Activated T-helper 17 cell treated with anti-CD3 and anti-CD28 coated beads, Interleukin-2, amount 50 U/mL, for 72 hours (primary cell): ENCODE measurements around the gene DSCAM. TPM values are rescaled to one million over a fixed set of nuclear protein-coding genes. Genes with fewer than 3 reads are reported as not detected.

ENCODE experiments used
- ATAC-seq: fragments of 150-1000 bp; cut with Tn5 transposase; replicated peaks from 2 replicates; pipeline ENCODE4 v1.10.0; 2021; ENCODE audit warnings: mild to moderate bottlenecking, moderate library complexity
- H3K27ac Mint-ChIP-seq: one replicate; pipeline ENCODE4 v1.8.0; 2022; ENCODE audit warnings: mixed read lengths
- H3K27me3 Mint-ChIP-seq: one replicate; pipeline ENCODE4 v1.8.0; 2022; ENCODE audit warnings: mixed read lengths
- H3K36me3 Mint-ChIP-seq: one replicate; pipeline ENCODE4 v1.8.0; 2022; ENCODE audit warnings: low read depth, mild to moderate bottlenecking, mixed read lengths
- H3K4me1 Mint-ChIP-seq: one replicate; pipeline ENCODE4 v1.8.0; 2022; ENCODE audit warnings: mixed read lengths
- H3K4me3 Mint-ChIP-seq: one replicate; pipeline ENCODE4 v1.8.0; 2022; ENCODE audit warnings: mild to moderate bottlenecking, mixed read lengths
- H3K9me3 Mint-ChIP-seq: one replicate; pipeline ENCODE4 v1.8.0; 2022; ENCODE audit warnings: mixed read lengths
- total RNA-seq, 2 donors: library from RNA; stranded (reverse); gene quantifications; one replicate each; pipeline ENCODE4 v1.2.3, GENCODE V29; 2022

The DSCAM gene
- total RNA-seq, 2 donors from 2014 or later: not detected

- no peaks in the 10 kb centered on the region for H3K4me1 Mint-ChIP-seq
- H3K9me3 Mint-ChIP-seq: peaks cover 20% of the 10 kb centered on the region
- no peaks in the 10 kb centered on the region for H3K27me3 Mint-ChIP-seq
- no peak for ATAC-seq
- H3K27ac Mint-ChIP-seq: no peak overlapping the region
- no peaks in the 10 kb centered on the region for H3K36me3 Mint-ChIP-seq
- H3K4me3 Mint-ChIP-seq: no peak overlapping the region
Observed at GRCh38 chr21:40128891-40129290, 718.1 kb downstream of the DSCAM start.

GRCh38 chr21:40120940-40121575 lies 725.9 kb downstream of the DSCAM start:
- Mint-ChIP-seq H3K36me3 (no peaks in the 10 kb centered on the region), H3K4me1 (no peaks in the 10 kb centered on the region), H3K4me3 (no peak overlapping the region), H3K27me3 (no peaks in the 10 kb centered on the region), H3K9me3 (peaks cover 8% of the 10 kb centered on the region), H3K27ac (no peak overlapping the region)
- ATAC-seq: no peak

- Mint-ChIP-seq H3K27me3 (no peaks in the 10 kb centered on the region), H3K36me3 (no peaks in the 10 kb centered on the region), H3K4me1 (no peaks in the 10 kb centered on the region), H3K4me3 (no peak overlapping the region), H3K27ac (no peak overlapping the region), H3K9me3 (peaks cover 12% of the 10 kb centered on the region)
- no peak for ATAC-seq
Observed at GRCh38 chr21:40118527-40118926, 728.4 kb downstream of the DSCAM start.

GRCh38 chr21:40117236-40117635 lies 729.7 kb downstream of the DSCAM start:
- Mint-ChIP-seq H3K9me3 (peaks cover 7% of the 10 kb centered on the region), H3K4me1 (no peaks in the 10 kb centered on the region), H3K27ac (no peak overlapping the region), H3K36me3 (no peaks in the 10 kb centered on the region), H3K27me3 (no peaks in the 10 kb centered on the region), H3K4me3 (no peak overlapping the region)
- ATAC-seq: no peak

- H3K27ac Mint-ChIP-seq: no peak overlapping the region
- H3K9me3 Mint-ChIP-seq: peaks cover 7% of the 10 kb centered on the region
- no peak overlapping the region for H3K4me3 Mint-ChIP-seq
- no peaks in the 10 kb centered on the region for H3K27me3 Mint-ChIP-seq
- ATAC-seq: no peak
- H3K4me1 Mint-ChIP-seq: no peaks in the 10 kb centered on the region
- H3K36me3 Mint-ChIP-seq: no peaks in the 10 kb centered on the region
Observed at GRCh38 chr21:40115775-40116174, 731.2 kb downstream of the DSCAM start.

- H3K36me3 Mint-ChIP-seq: no peaks in the 10 kb centered on the region
- H3K4me1 Mint-ChIP-seq: no peaks in the 10 kb centered on the region
- no peak for ATAC-seq
- H3K9me3 Mint-ChIP-seq: peaks cover 21% of the 10 kb centered on the region
- peaks cover 8% of the 10 kb centered on the region for H3K27me3 Mint-ChIP-seq
- H3K27ac Mint-ChIP-seq: no peak overlapping the region
- no peak overlapping the region for H3K4me3 Mint-ChIP-seq
Observed at GRCh38 chr21:40102682-40103081, 744.3 kb downstream of the DSCAM start.

GRCh38 chr21:40099809-40100208 lies 747.1 kb downstream of the DSCAM start:
- Mint-ChIP-seq H3K27me3 (no peaks in the 10 kb centered on the region), H3K36me3 (no peaks in the 10 kb centered on the region), H3K27ac (no peak overlapping the region), H3K4me3 (no peak overlapping the region), H3K4me1 (no peaks in the 10 kb centered on the region), H3K9me3 (peaks cover 13% of the 10 kb centered on the region)
- no peak for ATAC-seq

- no peaks in the 10 kb centered on the region for H3K36me3 Mint-ChIP-seq
- ATAC-seq: no peak
- no peak overlapping the region for H3K4me3 Mint-ChIP-seq
Observed at GRCh38 chr21:40095477-40095876, 751.5 kb downstream of the DSCAM start.

GRCh38 chr21:40080385-40080784 lies 766.6 kb downstream of the DSCAM start:
- Mint-ChIP-seq H3K36me3 (no peaks in the 10 kb centered on the region), H3K9me3 (peaks cover 9% of the 10 kb centered on the region), H3K4me3 (no peak overlapping the region), H3K27me3 (peaks cover 5% of the 10 kb centered on the region), H3K4me1 (no peaks in the 10 kb centered on the region), H3K27ac (no peak overlapping the region)
- ATAC-seq: no peak

More at GRCh38 chr21:40095477-40095876, 751.5 kb downstream of the DSCAM start:
- H3K27me3 Mint-ChIP-seq: peaks cover 6% of the 10 kb centered on the region
- no peak overlapping the region for H3K27ac Mint-ChIP-seq
- H3K9me3 Mint-ChIP-seq: peaks cover 21% of the 10 kb centered on the region
- no peaks in the 10 kb centered on the region for H3K4me1 Mint-ChIP-seq

- no peaks in the 10 kb centered on the region for H3K27me3 Mint-ChIP-seq
- no peak for ATAC-seq
- H3K9me3 Mint-ChIP-seq: peaks cover 4% of the 10 kb centered on the region
- H3K4me1 Mint-ChIP-seq: no peaks in the 10 kb centered on the region
- no peaks in the 10 kb centered on the region for H3K36me3 Mint-ChIP-seq
- no peak overlapping the region for H3K27ac Mint-ChIP-seq
- no peak overlapping the region for H3K4me3 Mint-ChIP-seq
Observed at GRCh38 chr21:40074710-40075109, 772.2 kb downstream of the DSCAM start.

- Mint-ChIP-seq H3K27ac (no peak overlapping the region), H3K36me3 (no peaks in the 10 kb centered on the region), H3K4me1 (no peaks in the 10 kb centered on the region), H3K4me3 (no peak overlapping the region), H3K9me3 (peaks cover 4% of the 10 kb centered on the region), H3K27me3 (no peaks in the 10 kb centered on the region)
- no peak for ATAC-seq
Observed at GRCh38 chr21:40074198-40074597, 772.8 kb downstream of the DSCAM start.

- H3K36me3 Mint-ChIP-seq: no peaks in the 10 kb centered on the region
- ATAC-seq: no peak
- no peak overlapping the region for H3K27ac Mint-ChIP-seq
- H3K27me3 Mint-ChIP-seq: no peaks in the 10 kb centered on the region
- H3K4me3 Mint-ChIP-seq: no peak overlapping the region
- H3K9me3 Mint-ChIP-seq: peaks cover 4% of the 10 kb centered on the region
- H3K4me1 Mint-ChIP-seq: no peaks in the 10 kb centered on the region
Observed at GRCh38 chr21:40073642-40074041, 773.3 kb downstream of the DSCAM start.

- Mint-ChIP-seq H3K27me3 (peaks cover 2% of the 10 kb centered on the region), H3K4me3 (no peak overlapping the region), H3K4me1 (no peaks in the 10 kb centered on the region), H3K36me3 (no peaks in the 10 kb centered on the region), H3K27ac (no peak overlapping the region), H3K9me3 (peaks cover 4% of the 10 kb centered on the region)
- ATAC-seq: no peak
Observed at GRCh38 chr21:40070871-40071270, 776.1 kb downstream of the DSCAM start.

- Mint-ChIP-seq H3K4me3 (no peak overlapping the region), H3K4me1 (no peaks in the 10 kb centered on the region), H3K36me3 (no peaks in the 10 kb centered on the region), H3K27ac (no peak overlapping the region), H3K27me3 (peaks cover 2% of the 10 kb centered on the region), H3K9me3 (peaks cover 3% of the 10 kb centered on the region)
- no peak for ATAC-seq
Observed at GRCh38 chr21:40067751-40068150, 779.2 kb downstream of the DSCAM start.

GRCh38 chr21:40066221-40066620 lies 780.7 kb downstream of the DSCAM start:
- Mint-ChIP-seq H3K27ac (no peak overlapping the region), H3K4me1 (no peaks in the 10 kb centered on the region), H3K4me3 (no peak overlapping the region), H3K36me3 (no peaks in the 10 kb centered on the region), H3K27me3 (peaks cover 2% of the 10 kb centered on the region), H3K9me3 (peaks cover 3% of the 10 kb centered on the region)
- no peak for ATAC-seq
